GM18870 (cell line): ENCODE results near the gene COL6A5.
"Not testable (repeated sequence)": the region's sequence is repeated elsewhere in the genome, so short reads cannot be mapped to it uniquely, and the experiment has no call there.

Experiments used
- ATAC-seq: cut with Tn5 transposase; IDR thresholded peaks from one replicate; pipeline ENCODE4 v1.9.1; 2021; ENCODE audit warnings: moderate library complexity; ENCODE audit not compliant: unreplicated experiment

The COL6A5 gene

DNA sequence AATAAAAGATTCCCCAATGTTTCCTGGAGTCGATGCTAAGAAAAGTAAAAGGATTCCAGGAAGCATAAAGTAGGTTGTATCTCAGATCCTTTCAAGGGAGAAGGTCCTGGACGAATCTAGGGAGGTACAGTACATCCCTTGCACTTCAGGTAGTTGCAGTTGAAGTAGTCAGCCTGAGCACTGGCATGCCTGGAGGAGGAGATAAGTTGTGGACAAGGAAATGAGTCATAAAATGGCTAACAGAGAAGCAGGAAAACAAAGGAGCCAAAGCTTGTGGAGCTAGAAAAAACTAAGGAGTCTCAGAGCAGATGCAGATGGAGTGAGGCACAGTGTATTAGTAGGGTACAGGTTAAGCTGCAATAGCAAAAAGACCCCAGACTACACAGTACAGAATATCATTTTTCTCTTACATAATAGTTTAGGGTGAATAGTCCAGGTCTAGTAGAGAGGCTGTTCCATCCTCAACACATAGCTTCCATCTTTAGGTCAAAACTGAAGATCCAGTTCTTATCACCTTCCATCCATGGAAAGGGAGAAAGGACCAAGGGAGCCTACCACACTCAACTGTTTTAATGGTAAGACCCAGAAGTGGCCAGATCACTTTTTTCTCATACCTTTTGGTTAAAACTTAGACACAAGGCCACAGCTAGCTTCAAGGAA, 41.3 kb downstream of the COL6A5 start:
- ATAC-seq = no peak

GRCh38 chr3:130389743-130390478, 44.4 kb downstream of the COL6A5 start:
- ATAC-seq = no peak

- no peak for ATAC-seq
These were observed 46.8 kb downstream of the COL6A5 start for GRCh38 chr3:130392266-130392665.

GRCh38 chr3:130393594-130393993, 48.1 kb downstream of the COL6A5 start:
- ATAC-seq = no peak

DNA sequence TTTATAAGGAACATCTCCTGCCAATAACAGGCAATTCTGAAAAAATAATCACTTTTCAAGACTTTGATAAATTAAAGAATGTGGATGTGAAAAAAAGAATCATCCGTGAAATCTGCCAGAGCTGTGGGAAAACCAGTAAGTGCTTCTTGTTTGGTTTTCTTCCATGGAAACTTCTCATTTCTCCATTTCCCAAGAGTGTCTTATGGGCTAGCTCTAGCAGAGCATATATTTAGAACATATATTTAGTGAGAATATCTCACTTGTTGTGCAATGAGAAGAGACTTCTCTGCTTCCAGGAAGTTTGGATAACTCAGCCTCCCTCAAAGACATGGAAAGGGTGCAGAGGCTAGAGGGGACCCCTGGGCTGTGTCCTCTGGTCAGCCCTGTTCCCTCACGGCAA, 49.9 kb downstream of the COL6A5 start:
- ATAC-seq = no peak

DNA sequence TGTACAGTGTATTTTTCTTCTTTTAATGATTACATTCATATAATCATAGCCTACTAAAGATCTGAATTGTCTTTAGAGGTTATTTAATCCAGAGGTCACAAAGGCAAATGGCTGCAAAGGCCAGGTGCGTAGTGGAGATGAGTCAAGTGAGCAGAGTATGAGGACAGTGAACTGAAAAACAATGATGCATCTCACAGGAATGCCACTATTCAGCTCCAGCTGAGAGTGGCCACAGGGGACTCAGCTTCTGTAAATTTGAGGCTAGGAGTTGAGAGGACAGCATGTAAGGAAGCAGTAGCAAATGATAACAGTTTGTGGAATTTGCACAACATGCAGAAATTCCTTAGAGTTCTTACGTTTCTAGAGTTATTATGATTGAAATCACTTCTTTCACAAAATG, 50.4 kb downstream of the COL6A5 start:
- ATAC-seq = no peak

DNA sequence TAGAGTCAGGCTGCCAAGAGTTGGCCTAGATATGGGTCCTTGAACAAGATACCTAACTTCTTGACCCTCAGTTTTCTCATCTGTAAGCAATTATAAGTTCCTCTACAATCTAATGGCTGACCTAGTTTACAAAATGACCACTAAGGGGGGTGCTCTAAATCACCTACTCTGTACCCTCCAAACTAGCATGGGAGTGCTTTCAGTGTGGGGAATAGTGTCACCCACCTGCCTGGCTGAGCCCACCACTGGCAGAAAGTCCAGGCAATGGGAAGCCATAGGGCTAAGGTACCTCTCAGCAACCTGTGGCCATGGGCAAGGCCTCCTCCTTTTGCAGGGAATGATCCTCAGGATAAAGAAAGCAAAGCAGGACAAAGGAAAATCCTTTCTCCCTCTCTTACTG, 58.9 kb downstream of the COL6A5 start:
- ATAC-seq = no peak

DNA sequence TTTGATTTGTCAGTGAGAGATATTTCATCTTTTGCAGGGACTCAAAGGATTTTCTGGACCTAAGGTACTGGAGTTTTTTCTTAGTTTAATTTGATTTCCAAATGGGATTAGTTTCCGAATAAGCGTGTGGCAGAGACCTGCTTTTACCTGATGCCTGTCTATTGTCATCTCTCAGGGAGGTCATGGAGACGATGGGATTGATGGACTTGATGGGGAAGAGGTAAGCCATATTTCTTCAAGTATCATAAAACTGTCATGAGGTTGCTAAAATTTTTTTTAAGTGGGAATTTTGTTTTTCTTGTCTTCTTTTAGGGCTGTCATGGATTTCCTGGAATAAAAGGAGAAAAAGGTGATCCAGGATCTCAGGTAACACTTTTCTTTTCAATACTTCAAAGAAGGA, 60.5 kb downstream of the COL6A5 start:
- no peak for ATAC-seq

DNA sequence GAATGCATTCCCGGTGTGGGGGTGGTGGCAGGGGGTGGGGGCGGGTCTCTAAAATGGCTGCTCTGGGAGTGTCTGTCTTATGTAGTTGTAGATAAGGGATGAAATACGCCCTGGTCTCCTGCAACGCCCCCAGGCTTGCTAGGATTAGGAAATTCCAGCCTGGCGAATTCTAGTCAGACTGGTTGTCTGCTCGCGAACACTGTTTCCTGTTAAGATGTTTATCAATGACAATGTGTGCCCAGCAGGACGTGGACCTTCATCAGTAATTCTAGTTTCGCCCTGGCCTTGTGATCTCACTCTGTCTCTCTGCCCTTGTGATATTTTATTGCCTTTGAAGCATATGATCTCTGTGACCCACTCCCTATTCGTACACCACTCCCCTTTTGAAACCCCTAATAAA, 62.8 kb downstream of the COL6A5 start:
- not testable (repeated sequence) for ATAC-seq

GRCh38 chr3:130411320-130411719, 65.8 kb downstream of the COL6A5 start:
- no peak for ATAC-seq

- no peak for ATAC-seq
These were observed 67.6 kb downstream of the COL6A5 start for GRCh38 chr3:130412991-130413560.

GRCh38 chr3:130414457-130414856, 69.0 kb downstream of the COL6A5 start:
- ATAC-seq = no peak

GRCh38 chr3:130420466-130420865, 75.0 kb downstream of the COL6A5 start:
- no peak for ATAC-seq

GRCh38 chr3:130423064-130423463, 77.6 kb downstream of the COL6A5 start:
- ATAC-seq = no peak

- ATAC-seq = no peak
These were observed 79.4 kb downstream of the COL6A5 start for GRCh38 chr3:130424837-130425236.

GRCh38 chr3:130425484-130425883, 80.0 kb downstream of the COL6A5 start:
- ATAC-seq = no peak

- no peak for ATAC-seq
These were observed 80.7 kb downstream of the COL6A5 start for GRCh38 chr3:130426206-130426605.

- ATAC-seq = no peak
These were observed 83.6 kb downstream of the COL6A5 start for GRCh38 chr3:130428871-130429712.

DNA sequence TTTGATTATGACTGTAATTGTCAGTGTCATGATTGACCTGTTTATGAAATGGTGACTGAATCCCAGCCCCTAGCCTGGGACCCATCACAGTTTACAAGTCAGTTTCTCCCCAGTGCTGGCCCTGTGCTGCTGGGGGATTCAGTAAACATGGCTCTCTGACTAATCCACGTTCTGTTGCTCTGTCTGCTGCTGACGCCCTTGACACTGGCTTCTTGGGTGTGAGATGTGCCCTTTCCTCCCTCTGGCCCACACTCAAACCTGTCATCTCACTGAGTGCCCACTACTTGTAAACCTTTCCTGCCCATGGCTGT, 84.2 kb downstream of the COL6A5 start:
- no peak for ATAC-seq

- ATAC-seq = no peak
These were observed 84.8 kb downstream of the COL6A5 start for GRCh38 chr3:130430266-130430665.

- not testable (repeated sequence) for ATAC-seq
These were observed 86.6 kb downstream of the COL6A5 start for GRCh38 chr3:130432086-130432485.

- ATAC-seq = no peak
These were observed 87.8 kb downstream of the COL6A5 start for GRCh38 chr3:130433306-130433705.
